HG02943 (cell line): ENCODE measurements around the gene RELT.

ENCODE experiments used
- ATAC-seq: cut with Tn5 transposase; IDR thresholded peaks from one replicate; pipeline ENCODE4 v1.9.1; 2021; ENCODE audit warnings: mild to moderate bottlenecking, low read depth, moderate library complexity; ENCODE audit not compliant: unreplicated experiment

RELT gene, protein sequence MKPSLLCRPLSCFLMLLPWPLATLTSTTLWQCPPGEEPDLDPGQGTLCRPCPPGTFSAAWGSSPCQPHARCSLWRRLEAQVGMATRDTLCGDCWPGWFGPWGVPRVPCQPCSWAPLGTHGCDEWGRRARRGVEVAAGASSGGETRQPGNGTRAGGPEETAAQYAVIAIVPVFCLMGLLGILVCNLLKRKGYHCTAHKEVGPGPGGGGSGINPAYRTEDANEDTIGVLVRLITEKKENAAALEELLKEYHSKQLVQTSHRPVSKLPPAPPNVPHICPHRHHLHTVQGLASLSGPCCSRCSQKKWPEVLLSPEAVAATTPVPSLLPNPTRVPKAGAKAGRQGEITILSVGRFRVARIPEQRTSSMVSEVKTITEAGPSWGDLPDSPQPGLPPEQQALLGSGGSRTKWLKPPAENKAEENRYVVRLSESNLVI

DNA sequence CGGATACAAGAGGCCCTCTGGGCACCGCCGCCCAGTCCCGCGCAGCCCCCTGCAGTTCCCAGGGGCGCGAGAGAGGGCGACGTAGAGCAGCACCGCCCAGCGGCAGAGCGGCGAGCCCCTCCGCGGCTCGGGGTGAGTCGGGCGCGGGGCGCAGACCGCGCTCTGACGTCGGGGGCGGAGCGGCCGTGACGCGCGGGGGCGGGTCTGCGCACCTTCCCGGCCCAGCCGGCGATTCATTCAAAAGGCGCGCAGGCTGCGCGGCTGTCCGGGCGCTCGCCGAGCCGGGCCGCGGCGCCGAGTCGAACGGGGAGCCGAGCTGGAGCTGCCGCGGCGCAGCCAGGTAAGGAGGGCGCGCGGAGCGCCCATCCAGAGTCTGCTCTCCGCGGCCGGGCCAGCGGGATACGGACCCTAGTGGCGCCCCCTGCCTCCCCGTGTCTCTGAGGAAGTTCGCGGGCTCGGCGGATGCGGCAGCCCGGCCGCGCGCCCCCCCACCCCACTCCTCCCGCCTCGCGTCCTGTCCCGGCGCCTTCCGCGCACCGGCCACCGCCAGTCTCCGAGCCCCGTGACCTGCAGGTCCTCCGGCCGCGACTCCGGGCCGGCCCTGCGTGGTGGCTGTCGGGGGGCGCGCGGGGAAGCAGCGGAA lies at the start of gene RELT:
TSS of gene RELT (plus strand) at position 240 of the 643 bp plus-strand sequence. CDS start 12,738 bp downstream, outside the sequence.
- peak; percentile 62 for ATAC-seq

DNA sequence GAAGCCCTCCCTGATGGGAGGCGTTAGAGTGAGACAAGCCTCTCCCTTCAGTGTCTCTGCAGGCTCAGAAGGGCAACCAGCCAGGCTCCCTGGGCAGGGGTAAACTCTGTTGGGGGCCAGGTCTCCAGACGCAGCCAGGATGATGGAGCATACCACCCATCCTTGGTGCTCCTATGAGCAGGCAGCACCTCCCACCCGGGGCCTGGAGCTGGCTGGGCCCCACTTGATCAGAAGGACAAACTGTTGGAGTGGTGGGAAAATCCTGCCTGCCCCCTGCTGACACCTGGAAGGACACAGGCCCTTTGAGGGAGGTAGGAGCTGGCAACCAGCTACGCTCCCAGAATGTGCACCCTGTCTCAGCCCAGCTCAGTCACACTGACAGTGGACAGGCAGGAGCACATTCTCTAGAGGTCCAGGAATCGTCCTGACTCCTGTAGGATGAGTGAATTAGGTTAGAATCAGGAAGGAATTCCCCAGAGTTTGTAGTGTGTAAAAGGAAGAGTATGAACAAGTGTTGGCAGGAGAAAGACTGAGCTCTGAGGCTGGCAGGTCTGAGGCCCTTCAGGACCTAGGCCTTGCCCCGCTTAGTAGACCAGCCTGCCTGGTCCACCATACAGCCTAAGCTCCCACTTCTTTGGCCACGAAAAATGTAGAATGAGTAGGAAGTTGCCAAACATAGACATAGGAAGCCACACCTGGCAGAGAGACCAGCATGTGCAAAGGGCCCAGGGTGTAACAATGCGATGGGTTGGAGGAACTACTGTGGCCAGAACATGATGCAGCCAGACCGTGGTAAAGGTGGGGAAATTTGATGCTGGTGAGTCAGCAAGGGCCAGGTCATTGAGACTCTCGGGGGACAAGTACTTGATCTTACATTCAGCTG lies 49.0 kb upstream of the RELT start:
- no peak for ATAC-seq

DNA sequence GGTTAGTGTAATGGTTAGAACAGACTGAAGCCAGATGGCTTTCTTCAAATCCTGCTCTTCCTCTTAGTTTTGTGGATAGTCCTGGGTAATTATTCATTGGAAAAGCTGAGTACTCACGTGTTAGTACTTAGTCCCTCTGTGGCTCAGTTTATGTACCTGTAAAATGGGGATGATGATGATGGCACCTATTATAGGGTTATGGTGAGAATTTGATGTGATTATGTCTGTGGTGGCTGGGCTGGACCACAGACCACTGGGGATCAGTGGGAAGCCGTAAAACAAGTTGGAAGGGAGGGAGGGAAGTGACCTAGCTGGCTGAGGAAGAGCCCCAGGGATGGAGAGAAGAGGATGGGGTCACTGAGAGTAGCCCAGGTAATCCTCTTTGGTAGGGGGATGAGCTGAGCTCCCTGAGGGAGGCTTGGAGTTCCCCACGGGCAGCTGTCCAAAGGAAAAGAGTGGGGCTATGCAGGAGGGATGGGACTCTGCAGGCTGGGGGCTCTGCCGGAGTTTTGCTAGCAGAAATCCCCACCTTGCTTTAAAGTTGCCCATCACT lies 48.3 kb upstream of the RELT start:
- ATAC-seq = no peak

DNA sequence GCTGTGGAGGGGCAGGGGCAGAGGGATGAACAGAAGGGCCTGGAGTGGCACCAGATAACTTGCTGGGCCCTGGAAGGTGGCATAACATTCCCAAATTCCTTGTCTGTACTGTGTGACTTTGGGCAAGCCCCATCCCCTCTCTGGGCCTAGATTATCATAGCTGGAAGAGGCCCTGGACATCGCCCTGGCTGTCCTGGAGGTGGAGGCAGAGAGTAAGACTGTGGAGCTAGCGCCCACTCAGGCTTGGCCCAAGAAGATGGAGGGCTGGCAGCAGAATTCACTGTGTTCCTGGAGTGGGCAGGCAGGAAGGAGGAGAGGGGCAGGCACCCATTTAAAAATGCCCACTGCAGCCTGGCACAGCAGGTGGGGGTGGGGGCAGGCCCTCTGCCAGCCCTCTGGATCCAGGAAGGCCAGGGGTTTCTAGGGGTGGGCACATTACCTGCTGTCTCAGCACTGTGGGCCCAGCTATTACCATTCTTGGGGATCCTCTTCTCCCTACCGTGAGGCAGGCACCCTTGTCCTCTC lies 45.6 kb upstream of the RELT start:
- no peak for ATAC-seq

DNA sequence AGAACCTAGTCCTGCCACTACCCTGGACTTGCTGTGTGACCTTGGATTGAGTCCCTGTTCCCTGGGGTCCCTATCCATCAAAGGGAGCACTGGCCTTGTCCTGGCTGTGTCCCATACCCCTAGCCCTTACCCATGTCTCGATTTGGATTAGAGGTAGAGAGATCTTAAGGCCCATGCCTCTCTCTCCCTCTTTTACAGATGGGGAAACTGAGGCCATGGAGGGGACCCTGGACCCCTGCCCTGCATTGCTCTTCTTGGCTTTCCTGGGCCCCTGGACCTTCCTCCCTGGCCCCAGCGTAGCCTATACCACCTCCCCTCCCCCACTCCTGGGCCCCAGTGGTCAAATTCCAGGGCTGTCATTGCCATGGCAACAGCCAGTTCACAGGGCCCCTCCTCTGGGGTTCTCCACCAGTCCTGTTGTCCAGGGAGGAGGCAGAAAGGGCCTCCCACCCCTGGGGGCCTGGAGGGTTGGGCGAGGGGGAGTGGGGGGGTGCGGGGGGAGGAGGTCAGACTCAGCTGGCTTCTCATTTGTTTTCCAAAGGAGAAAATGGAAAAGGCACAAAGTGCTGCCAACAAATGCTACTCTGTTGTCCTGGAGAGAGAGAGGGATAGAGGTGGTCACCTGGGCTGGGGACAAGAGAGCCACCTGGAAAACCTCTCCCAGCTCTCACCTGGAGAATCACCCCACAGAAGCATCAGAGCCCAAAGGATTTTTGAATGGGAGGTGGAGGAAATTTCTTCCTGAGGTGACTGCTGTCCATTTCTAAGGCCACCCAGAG lies 44.9 kb upstream of the RELT start:
- ATAC-seq = no peak

DNA sequence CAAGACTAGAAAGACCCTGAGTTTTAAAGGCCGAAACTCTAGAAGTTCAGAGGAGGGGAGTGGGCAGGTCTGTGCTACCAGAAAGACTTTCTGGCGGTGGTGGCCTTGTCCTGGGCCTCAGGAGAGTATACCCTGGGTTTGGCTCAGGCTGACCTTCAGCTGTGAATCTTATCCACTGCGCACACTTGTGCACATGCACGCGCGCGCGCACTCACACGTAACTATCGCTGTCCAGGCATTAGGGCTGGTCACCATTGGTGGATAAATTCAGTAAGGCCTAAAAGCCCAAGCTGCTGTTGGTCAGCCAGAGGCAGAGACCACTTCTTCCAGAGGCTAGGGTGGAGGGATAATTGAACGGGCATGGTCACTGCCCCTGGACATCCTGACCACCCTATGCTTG lies 43.0 kb upstream of the RELT start:
- ATAC-seq = no peak

DNA sequence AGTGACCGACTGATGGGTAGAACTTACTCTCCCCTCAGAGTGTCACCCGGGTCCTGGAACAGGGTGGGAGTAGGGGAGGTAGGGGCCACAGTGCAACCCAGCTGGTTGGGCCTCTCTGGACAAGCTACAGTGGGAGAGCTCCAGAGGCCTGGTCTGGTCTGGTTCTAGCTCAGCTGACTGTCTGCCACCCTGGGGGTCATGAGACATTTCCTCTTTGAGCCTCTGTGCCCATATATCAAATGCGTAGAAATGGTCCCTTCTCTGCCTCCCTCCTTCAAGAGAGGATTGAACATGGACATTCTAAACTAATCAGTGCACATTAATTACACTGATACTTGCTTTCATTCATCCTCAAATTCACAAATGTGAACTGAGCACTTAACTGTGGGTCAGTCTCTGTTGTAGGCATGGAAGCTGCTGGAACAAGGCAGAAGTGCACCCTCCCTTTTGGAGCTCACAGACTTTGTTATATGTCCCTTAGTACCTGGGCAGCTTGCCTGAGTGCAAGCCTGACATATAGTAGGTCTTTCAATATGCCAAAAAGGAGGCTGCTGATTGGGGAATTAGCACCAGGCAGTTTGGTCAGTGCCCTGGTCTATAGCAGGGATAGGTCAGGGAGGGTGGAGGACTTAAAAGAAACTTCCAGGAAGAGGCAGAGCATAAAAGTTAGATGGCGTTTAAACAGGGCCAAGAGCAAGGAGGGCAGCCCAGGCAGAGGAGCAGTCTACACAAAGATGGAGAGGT lies 42.4 kb upstream of the RELT start:
- ATAC-seq = no peak

DNA sequence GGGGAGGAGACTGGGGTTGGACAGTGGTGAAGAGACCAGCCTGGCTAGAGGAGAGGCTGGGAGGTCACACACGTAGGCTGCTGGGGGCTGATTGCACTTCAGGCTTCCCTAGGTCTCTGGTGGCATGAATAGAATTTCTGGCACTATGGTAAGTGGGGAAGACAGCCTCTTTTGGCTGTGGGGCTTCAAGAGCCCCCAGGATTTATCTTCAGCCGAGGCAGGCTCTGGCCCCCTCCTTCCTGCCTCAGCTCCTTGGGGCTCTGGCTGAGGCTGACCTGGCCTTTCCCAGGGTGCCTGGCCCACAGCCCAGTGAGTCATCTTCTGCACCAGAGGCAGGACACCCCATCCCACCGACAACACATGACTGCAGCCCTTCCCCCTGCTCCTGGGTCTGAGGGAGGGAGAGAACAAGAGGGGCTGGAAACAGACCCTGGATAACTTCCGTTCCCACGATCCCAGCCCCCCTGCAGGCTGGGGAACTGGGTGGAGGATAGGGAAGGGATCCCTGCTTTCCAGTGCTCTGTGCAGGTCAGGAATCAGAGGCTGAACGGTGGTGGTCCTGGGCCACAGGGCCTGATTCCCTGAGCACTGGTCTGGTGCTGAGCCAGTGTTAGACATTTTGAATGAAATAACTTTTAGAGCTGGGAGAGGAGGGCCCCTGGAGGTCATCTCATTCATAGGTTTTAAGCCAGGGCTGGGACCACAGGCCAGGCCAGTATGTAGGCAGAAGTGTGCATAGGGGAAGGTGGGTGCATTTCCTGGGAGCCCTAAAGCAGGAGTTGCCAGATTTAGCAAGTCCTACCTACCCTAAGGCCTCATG lies 41.6 kb upstream of the RELT start:
- no peak for ATAC-seq

DNA sequence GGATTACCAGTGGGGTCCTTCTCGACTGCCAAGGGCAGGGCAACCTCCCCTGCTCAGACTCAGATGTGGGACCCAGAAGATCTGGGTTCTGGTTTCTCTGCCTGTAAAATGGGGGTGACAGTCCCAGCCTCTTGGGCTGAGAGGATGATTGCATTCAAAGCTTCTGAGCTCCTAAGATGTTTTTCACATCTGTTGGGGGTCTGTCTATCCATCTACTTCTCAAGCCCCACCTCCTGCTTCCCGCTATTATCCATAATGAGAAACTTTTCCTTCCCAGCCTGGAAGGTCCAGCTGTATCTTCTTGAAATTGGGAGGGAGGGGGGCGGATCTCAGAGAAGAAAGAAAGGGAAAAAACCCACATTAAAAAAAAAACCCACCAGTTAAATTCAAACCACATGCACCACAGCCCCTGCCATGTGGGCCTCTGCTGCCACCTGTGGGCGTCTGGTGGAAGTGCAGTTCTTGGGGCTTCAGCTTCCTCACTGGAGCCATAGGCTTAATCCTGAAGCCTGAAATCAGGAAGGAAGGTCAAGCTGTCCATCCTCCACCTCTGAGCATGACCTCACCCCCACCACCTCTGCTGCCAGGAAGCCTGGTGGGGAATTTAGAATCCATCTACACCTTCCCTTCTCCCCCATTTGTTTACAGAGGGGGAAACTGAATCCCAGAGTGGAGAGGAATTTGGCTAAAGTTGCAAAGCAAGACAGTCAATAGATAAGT lies 40.8 kb upstream of the RELT start:
- ATAC-seq = no peak

DNA sequence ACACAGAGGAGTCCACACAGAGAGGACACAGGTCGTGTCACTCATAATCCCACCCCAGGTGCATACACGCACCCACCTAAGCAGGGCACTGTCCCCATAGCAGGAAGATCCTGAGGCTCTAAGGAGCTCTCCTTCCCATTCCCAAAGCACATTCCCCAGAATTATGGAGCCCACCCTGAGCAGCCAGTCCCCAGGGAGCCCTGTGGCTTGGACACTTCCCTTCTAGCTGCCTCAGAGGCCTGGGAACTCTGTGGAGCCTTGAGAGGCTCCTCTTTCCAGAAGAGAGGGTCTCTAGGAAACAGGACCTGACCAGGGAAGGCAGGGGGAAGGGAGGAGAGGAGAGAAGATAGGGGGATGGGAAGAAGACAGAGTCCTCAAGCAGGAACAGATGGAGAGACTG lies 38.4 kb upstream of the RELT start:
- no peak for ATAC-seq

DNA sequence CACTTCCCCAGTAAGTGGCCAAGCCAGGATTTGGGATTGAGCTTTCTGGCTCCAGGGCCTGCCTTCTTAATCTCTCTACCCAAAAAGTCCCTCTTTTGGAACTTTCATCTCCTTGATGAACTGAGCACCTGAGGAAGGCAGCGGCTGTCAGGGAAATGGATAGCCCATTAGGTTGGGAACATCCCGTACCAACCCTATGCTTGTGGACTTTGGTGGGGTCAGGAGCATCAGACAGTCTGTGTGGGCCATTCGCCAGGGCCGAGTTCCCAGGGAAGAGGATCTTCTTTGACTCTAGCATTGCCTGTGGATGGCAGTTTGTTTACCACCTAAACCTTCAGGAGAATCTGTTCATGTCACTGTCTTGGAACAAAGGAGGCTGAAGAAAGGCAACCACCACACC lies 37.9 kb upstream of the RELT start:
- no peak for ATAC-seq

DNA sequence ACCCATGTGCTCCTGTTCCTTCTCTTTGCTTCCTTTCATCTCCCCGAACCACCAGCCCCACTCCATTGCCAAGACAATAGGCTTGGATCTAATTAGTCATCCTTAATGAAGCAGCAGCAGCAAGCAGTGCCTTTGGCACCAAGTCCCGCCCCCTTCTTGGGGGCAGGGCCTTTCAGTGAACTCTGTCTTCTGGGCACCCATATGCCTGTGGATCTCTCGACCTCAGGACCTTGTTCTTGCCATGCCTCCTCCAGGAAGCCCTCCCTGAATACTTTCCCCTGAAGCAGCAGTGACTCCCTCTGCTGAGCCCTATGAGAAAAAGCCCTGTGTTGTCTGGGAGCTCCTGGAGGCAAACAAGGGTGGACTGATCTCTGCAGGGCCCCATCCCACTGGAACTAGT lies 36.0 kb upstream of the RELT start:
- ATAC-seq = no peak

DNA sequence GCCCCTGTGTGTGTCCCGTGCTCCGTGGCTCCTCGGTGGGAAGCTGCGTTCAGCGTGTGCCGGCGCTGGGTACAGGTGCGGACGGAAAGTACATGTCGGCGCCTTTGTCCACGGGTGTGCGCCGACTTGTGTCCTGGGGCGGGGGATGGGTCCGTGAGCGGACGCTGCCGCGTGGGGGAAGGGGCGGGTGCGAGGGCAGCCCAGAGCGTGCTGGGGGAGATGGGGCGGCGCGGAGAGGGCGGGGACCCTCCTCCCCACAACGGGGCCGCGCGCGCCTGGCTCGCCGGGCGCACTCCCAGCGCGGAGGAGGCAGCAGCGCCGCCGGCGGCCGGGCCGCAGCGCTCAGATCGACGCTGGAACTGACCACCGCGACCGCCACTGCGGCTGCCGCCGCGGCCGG lies 33.6 kb upstream of the RELT start:
- no peak for ATAC-seq

DNA sequence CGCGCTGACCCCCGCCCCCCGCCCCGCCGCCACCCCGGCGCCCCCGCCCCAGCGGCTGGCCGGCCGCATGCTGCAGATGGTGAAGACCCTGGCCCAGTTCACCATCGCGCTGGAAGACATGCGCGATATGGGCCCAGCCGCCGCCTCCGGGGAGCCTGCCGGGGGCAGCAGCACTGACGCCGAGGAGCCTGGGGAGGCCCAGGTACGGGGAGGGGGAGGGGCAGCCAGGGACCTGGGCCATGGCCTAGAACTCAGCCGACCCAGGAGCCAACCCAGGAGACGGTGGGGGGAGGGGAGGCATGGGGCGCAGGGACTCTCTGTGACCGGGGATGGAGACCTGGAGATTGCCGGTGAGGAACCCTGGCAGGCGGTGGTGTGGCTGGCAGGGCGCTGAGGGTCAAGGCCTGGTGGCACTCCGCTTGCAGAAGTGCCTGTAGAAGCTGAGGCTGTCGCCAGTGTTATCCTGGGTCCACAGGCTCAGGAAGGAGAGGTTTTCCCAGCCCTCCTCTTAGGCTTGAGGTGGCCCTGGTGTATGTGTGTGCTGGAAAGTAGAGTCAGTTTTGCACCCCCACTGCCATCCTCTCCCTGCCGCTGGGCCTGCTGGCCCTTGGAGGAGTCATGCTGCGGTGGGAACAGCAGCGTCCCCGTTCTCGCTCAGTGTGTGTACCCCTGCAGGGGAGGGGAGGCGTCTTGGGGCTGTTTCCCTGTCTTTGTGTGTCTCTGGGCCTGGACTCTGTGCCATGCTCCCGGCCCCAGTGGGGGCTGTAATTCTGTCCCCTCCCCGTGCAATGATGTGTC lies 32.9 kb upstream of the RELT start:
- ATAC-seq = no peak

DNA sequence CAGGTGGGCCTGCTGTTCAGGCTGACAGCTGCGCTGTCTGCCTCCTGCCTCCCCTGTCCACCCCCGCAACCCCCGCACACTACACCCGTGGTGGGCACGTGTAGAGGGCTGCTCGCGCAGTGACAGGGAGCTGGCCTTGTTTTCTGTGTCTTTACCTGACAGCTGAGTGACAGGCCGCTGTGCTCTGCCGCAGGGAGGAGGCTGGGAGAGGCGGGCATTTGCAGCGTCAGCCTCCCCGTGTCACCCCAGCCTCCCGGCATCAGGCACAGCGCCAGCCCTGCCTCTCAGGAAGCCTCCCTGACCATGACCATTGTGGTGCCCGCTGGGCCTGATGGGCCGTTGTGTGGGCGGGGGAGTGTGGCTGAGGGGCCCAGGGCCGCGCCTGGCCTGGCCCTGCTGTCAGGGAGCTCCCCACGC lies 32.0 kb upstream of the RELT start:
- ATAC-seq = no peak

DNA sequence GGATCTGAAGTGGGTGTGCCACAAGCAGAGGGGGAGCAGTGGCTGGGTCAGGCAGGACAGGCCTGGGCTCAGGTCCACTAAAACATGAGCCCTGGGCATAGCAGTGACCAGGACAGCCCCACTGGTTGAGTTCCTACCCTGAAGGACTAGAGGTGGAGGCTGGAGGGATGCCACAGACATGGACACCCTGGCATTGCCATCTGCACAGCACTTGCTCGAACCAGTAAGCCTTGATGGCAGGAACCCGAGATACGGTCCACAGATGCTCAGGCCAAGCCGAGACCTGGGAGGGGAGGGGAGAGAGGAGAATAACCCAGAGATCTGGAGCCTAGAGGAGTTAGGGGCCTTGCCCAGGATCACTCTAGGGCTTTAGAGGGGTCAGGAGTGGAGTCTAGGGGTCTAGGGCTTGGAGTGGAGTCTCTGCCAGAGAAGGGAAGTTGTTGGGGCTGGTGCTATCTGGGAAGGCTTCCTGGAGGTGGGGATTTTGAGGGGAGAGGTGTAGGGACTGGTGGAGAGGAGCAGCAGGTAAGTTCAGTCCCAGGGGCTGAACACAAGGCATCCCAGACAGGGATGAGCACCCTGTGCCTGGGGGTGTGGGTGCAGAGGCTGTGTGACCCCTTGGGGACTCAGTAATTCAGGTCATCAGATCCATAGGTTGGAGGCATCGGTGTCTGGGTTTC lies 30.6 kb upstream of the RELT start:
- ATAC-seq = no peak
